ENCODE measurements around the gene SERPING1.

Gene SERPING1

DNA sequence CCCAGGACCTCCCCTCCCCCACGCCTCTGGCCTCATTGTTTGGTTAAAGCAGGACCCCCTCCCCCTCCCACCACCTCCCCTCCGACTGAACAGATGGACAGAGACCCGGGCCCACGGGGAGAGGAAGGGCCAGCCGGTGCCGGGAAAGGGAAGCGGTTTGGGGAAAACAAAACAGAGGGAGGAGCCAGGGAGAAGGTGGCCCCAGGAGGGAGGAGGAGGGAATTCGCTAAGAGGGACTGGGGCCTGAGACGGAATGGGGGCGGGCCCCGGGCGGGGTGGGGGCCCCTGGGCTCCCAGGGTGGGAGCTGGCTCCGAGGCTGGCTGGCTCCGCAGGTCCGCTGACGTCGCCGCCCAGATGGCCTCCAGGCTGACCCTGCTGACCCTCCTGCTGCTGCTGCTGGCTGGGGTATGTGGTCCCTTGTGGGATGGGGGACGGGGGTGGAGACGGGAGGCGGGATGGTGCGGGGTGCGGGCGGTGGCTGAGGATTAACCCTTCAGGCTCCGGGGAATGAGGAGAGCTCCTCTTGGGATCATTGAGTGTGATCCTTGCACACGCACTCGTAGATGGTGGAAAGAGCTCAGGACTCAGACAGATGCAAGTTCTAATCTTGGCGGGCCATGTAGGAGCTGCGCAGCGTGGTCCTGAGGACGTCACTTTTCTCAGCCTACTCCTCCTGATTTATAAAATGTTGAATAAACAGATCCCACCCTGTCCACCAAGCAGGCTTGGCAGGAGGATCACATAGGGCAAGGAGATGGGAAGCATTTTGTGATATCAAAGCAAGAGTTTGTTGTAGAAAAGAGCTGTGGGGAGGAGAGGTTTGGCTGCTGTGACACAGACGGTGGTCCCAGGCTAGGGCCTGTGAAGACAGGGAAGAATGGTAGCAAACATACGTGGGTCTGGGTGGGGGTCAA lies 688 bp downstream of the SERPING1 start:
- no peak for DNase-seq (ENCODE audit: low read depth)

- DNase-seq (ENCODE audit: low read depth): no peak
Measured at GRCh38 chr11:57598831-57599155, 1.3 kb downstream of the SERPING1 start.

DNA sequence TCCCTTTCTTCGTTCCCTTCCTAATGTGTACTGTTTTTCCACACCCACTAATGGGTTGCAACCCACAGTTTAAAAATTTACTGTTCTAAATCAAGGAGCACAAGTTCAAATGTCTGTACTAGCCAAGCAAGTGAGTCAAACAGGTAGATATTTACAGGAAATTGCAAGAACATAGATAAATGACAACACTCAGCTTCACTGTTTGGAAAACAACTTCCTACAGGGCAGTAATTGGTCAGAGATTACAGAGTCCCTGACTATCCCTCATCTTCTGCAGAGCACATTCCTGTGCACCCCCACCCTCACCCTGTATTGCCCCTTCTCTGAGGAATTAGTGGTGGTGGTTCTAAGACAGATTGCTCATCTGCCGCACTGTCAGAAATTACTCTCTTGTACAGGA lies 1.9 kb downstream of the SERPING1 start:
- no peak for DNase-seq (ENCODE audit: low read depth)

DNA sequence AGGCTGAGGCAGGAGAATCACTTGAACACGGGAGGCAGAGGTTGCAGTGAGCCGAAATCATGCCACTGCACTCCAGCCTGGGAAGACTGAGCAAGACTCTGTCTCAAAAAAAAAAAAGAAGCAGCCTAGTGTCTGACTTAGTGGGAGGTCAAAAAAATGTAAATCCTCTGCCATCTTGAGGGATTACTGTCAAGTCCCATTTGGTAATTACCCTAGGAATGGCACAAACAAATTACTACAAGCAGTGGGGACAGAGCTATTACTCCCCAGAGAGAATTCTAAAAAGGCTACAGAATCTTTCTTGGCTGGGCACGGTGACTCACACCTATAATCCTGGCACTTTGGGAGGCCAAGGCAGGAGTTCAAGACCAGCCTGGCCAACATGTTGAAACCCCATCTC lies 3.8 kb downstream of the SERPING1 start:
- no peak for DNase-seq (ENCODE audit: low read depth)

DNA sequence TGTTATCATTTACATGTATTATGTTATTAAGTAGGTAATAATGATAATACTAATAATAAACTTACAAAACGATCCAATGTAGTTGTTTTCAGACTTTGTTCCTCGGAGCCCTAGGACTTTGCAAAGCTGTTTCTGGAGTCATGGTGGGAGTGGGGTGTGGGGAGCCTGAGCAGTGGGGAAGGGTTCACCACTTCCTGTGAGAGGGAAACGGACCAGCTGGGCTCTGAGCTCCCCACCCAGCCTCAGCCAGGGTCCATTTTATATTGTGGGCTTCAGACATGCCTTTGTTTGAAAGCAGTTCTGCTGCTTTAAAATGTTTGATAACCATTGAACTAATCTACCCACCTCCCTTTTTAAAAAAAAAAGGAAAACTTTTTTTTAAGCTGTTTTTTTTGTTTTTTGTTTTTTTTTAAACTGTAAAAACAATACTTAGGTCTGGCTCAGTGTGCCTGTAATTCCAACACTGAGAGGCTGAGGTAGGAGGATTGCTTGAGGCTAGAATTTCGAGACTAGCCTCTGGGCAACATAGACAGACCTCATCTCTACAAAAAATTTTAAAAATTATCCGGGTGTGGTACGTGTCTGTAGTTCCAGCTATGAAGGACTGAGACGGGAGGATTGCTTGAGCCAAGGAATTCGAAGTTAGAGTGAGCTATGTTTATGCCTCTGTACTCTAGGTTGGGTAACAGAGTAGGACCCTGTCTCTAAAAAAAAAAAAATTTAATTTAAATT lies 7.0 kb downstream of the SERPING1 start:
- DNase-seq (ENCODE audit: low read depth): no peak

GRCh38 chr11:57605028-57605420 lies 7.5 kb downstream of the SERPING1 start:
- DNase-seq (ENCODE audit: low read depth): no peak

DNA sequence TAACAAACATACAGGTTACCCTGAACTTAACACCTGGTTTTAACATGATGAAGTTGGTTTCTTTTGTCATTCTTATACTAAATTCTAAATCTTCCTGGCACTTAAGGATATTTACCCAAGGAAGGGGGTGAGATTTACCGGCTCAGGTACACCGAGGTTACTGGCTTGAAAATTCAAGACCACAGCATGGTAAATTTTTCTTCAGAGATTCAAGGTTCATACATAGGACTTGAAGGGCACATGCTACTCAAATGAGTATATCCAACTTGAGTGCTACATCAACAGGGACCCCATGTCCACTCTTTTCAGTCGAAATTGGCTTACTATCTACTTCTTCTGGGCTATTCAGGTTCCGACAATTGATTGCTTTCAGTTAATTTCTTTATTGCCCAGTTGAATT lies 12.7 kb downstream of the SERPING1 start:
- no peak for DNase-seq (ENCODE audit: low read depth)

DNA sequence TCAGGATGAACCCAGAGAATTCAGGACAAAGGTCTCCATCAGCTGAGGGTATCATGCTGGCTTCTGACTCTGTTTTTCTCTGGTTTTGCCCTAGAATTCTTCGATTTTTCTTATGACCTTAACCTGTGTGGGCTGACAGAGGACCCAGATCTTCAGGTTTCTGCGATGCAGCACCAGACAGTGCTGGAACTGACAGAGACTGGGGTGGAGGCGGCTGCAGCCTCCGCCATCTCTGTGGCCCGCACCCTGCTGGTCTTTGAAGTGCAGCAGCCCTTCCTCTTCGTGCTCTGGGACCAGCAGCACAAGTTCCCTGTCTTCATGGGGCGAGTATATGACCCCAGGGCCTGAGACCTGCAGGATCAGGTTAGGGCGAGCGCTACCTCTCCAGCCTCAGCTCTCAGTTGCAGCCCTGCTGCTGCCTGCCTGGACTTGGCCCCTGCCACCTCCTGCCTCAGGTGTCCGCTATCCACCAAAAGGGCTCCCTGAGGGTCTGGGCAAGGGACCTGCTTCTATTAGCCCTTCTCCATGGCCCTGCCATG lies 16.8 kb downstream of the SERPING1 start:
- DNase-seq (ENCODE audit: low read depth): no peak

GRCh38 chr11:57615308-57615707 lies 17.8 kb downstream of the SERPING1 start:
- no peak for DNase-seq (ENCODE audit: low read depth)

GRCh38 chr11:57616595-57616994 lies 19.1 kb downstream of the SERPING1 start:
- DNase-seq (ENCODE audit: low read depth): no peak

GRCh38 chr11:57618438-57618837 lies 21.0 kb downstream of the SERPING1 start:
- no peak for DNase-seq (ENCODE audit: low read depth)

DNA sequence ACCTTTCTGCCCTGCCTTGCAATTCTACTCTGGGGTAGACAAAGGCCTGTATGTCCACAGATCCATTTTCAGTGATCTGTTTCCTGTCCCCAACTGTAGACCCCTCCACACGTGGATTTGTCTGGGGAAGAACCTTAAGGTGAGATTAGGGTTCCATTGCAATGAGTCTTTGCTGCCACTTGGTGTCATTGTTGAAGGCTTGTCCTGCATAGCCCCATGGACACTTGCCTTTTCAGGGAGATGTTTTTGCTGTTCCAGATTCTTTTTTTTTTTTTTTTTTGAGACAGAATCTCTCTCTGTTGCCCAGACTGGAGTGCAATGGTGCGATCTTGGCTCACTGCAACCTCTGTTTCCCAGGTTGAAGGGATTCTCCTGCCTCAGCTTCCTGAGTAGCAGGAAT lies 21.8 kb downstream of the SERPING1 start:
- no peak for DNase-seq (ENCODE audit: low read depth)

DNA sequence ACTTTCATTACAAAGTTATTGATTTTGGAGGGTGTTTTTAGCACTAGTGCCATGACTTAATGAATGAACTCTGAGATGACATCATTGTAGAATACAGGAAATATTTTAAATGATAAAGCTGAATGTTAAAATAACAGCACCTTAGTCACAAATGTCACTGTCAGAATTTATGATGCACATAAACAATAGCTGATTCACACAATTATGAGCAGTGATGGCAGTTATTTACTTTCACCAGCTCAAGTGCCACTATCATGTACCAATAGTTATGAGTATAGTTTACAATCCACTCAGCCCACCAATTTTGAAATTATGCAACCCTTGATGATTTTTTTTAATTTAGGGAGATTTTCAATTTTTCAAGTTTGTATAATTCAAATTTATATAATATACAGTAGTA lies 23.0 kb downstream of the SERPING1 start:
- no peak for DNase-seq (ENCODE audit: low read depth)

DNA sequence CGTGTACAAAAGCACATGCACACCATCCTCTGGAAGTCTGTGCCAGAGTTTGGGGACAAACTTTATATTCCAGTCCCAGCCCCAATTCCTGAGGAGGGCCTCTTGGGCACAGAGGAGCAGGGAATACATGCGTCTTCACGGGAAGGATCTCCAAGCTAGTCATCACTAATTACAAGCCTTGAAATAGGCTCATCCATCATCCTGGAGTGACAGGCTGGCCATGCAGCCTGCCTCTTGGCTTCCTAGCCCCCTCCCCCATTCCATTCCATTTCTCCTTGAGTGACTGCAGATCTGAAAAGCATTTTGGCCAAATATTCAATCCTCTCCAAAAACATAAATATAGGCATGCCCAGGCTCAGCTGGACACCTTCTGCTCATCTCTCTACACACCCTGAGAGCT lies 24.8 kb downstream of the SERPING1 start:
- DNase-seq (ENCODE audit: low read depth): no peak

- DNase-seq (ENCODE audit: low read depth): no peak
Measured at GRCh38 chr11:57624864-57625263, 27.4 kb downstream of the SERPING1 start.

GRCh38 chr11:57626895-57627294 lies 29.4 kb downstream of the SERPING1 start:
- DNase-seq (ENCODE audit: low read depth): no peak

GRCh38 chr11:57630171-57630570 lies 32.7 kb downstream of the SERPING1 start:
- DNase-seq (ENCODE audit: low read depth): no peak

DNA sequence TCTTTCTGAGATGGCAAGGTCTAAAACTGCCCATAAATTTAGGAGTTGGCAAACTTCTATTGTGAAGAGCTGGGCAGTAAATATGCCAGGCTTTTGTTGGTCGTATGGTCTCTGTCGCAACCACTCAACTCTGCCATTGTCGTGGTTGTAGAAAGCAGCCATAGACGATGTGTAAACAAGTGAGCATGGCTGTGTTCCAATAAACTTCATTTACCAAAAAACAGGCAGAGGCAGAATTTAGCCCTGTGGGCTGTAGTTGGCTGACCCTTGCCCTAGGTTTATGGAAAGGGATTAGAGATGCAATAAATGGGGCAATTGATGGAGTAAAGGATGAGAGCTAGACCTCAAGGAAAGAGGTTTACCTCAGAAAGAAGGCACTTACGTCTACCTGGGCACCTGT lies 34.6 kb downstream of the SERPING1 start:
- no peak for DNase-seq (ENCODE audit: low read depth)

- no peak for DNase-seq (ENCODE audit: low read depth)
Measured at GRCh38 chr11:57633394-57634070, 36.0 kb downstream of the SERPING1 start.

GRCh38 chr11:57634311-57634710 lies 36.8 kb downstream of the SERPING1 start:
- no peak for DNase-seq (ENCODE audit: low read depth)

GRCh38 chr11:57635246-57635645 lies 37.8 kb downstream of the SERPING1 start:
- DNase-seq (ENCODE audit: low read depth): no peak

GRCh38 chr11:57637626-57638004 lies 40.1 kb downstream of the SERPING1 start:
- no peak for DNase-seq (ENCODE audit: low read depth)
